SU-DHL-6 (cell line): ENCODE results near the gene GPAM.

ENCODE experiments used
- CTCF ChIP-seq: fragments of 200-600 bp; sonication (generic); IDR thresholded peaks from one replicate; pipeline ENCODE4 v1.5.1; 2017; ENCODE audit warnings: antibody characterized with exemption, mild to moderate bottlenecking, low read length, moderate library complexity; ENCODE audit not compliant: insufficient read depth, poor library complexity, severe bottlenecking
- EZH2phosphoT487 ChIP-seq: fragments of 200-600 bp; sonication (generic), shearing (Covaris generic); conservative IDR thresholded peaks from 2 replicates; pipeline ENCODE4 v1.6.1; 2018; ENCODE audit warnings: mild to moderate bottlenecking, antibody characterized with exemption, low read length, moderate library complexity, mixed read lengths

- TF ChIP-seq CTCF, result no peak
- TF ChIP-seq EZH2phosphoT487, result no peak
These were observed 24.7 kb upstream of the GPAM start for GRCh38 chr10:112208292-112208691.
